ENCODE results near the gene CMTM5. TPM values are rescaled to one million over a fixed set of nuclear protein-coding genes. Genes with fewer than 3 reads are reported as not detected.

Gene CMTM5
- total RNA-seq, 4 donors from 2014 or later, result 0.76 TPM; not detected in 3

- Histone ChIP-seq H3K27me3 (no peaks in the 10 kb centered on the region), H3K9me3 (no peaks in the 10 kb centered on the region), H3K36me3 (peaks cover 32% of the 10 kb centered on the region), H3K27ac (no peak overlapping the region), H3K4me3 (no peak overlapping the region), H3K4me1 (peaks cover 38% of the 10 kb centered on the region)
- DNase-seq (ENCODE audit: low spot score in 2 of 2), result no peak
- WGBS, result no CpG with 5 or more reads among the region's 11 CpGs
- TF ChIP-seq POLR2AphosphoS5 (IDR thresholded peaks at IDR 0.05) (no peak), POLR2A (IDR thresholded peaks at IDR 0.05) (no peak), CTCF (IDR thresholded peaks at IDR 0.05) (no peak), EP300 (IDR thresholded peaks at IDR 0.05) (no peak)
Measured at GRCh38 chr14:23359167-23359626, 17.6 kb upstream of the CMTM5 start.

- H3K4me3 ChIP-seq, result no peak overlapping the region
- H3K27me3 ChIP-seq, result peaks cover 4% of the 10 kb centered on the region
- DNase-seq (ENCODE audit: low spot score in 2 of 2), result peak in 1 of 2 donors; percentile 76
- H3K9me3 ChIP-seq, result no peaks in the 10 kb centered on the region
- 84% methylated on average over 15 of the region's 22 CpGs for WGBS
- H3K36me3 ChIP-seq, result peaks cover 32% of the 10 kb centered on the region
- H3K27ac ChIP-seq, result peak overlapping the region; percentile 55
- peaks cover 43% of the 10 kb centered on the region for H3K4me1 ChIP-seq
- TF ChIP-seq POLR2AphosphoS5 (IDR thresholded peaks at IDR 0.05), result no peak
- no peak for TF ChIP-seq CTCF (IDR thresholded peaks at IDR 0.05)
- TF ChIP-seq POLR2A (IDR thresholded peaks at IDR 0.05), result no peak
- no peak for TF ChIP-seq EP300 (IDR thresholded peaks at IDR 0.05)
Measured at GRCh38 chr14:23359722-23360447, 17.0 kb upstream of the CMTM5 start.

GRCh38 chr14:23360496-23360895 is 16.4 kb upstream of the CMTM5 start:
- TF ChIP-seq POLR2AphosphoS5 (IDR thresholded peaks at IDR 0.05) (no peak), CTCF (IDR thresholded peaks at IDR 0.05) (no peak), EP300 (IDR thresholded peaks at IDR 0.05) (no peak), POLR2A (IDR thresholded peaks at IDR 0.05) (no peak)
- H3K27me3 ChIP-seq, result peaks cover 10% of the 10 kb centered on the region
- peak overlapping the region; percentile 55 for H3K27ac ChIP-seq
- peaks cover 46% of the 10 kb centered on the region for H3K4me1 ChIP-seq
- WGBS, result 56% methylated on average over 5 of the region's 11 CpGs
- DNase-seq (ENCODE audit: low spot score in 2 of 2), result peak in 1 of 2 donors; percentile 66
- no peaks in the 10 kb centered on the region for H3K9me3 ChIP-seq
- H3K4me3 ChIP-seq, result no peak overlapping the region
- peaks cover 32% of the 10 kb centered on the region for H3K36me3 ChIP-seq

- Histone ChIP-seq H3K4me1 (peaks cover 53% of the 10 kb centered on the region), H3K4me3 (no peak overlapping the region), H3K27me3 (peaks cover 12% of the 10 kb centered on the region), H3K36me3 (peaks cover 32% of the 10 kb centered on the region), H3K9me3 (no peaks in the 10 kb centered on the region), H3K27ac (peak overlapping the region; percentile 55)
- DNase-seq (ENCODE audit: low spot score in 2 of 2), result peak in 1 of 2 donors; percentile 70
- no peak for TF ChIP-seq POLR2A (IDR thresholded peaks at IDR 0.05)
- no peak for TF ChIP-seq CTCF (IDR thresholded peaks at IDR 0.05)
- no peak for TF ChIP-seq EP300 (IDR thresholded peaks at IDR 0.05)
- no peak for TF ChIP-seq POLR2AphosphoS5 (IDR thresholded peaks at IDR 0.05)
Measured at GRCh38 chr14:23361320-23361719, 15.5 kb upstream of the CMTM5 start.

GRCh38 chr14:23361763-23362162 is 15.1 kb upstream of the CMTM5 start:
- Histone ChIP-seq H3K4me3 (no peak overlapping the region), H3K27me3 (peaks cover 12% of the 10 kb centered on the region), H3K27ac (no peak overlapping the region), H3K36me3 (peaks cover 32% of the 10 kb centered on the region), H3K9me3 (no peaks in the 10 kb centered on the region), H3K4me1 (peaks cover 57% of the 10 kb centered on the region)
- DNase-seq (ENCODE audit: low spot score in 2 of 2), result peak in 1 of 2 donors; percentile 12
- WGBS, result 68% methylated on average over 6 of the region's 6 CpGs
- TF ChIP-seq POLR2A (IDR thresholded peaks at IDR 0.05), result no peak
- no peak for TF ChIP-seq POLR2AphosphoS5 (IDR thresholded peaks at IDR 0.05)
- no peak for TF ChIP-seq EP300 (IDR thresholded peaks at IDR 0.05)
- no peak for TF ChIP-seq CTCF (IDR thresholded peaks at IDR 0.05)
